Measurements from ENCODE around the gene PRDX1. TPM values are rescaled to one million over a fixed set of nuclear protein-coding genes. Genes with fewer than 3 reads are reported as not detected.

Gene PRDX1
- total and polyA plus RNA-seq, 2 of the 13 experiments (the other 11 are each of a cell fraction or from before 2014, with no cell fraction given), result 761 to 1,898 TPM

DNA sequence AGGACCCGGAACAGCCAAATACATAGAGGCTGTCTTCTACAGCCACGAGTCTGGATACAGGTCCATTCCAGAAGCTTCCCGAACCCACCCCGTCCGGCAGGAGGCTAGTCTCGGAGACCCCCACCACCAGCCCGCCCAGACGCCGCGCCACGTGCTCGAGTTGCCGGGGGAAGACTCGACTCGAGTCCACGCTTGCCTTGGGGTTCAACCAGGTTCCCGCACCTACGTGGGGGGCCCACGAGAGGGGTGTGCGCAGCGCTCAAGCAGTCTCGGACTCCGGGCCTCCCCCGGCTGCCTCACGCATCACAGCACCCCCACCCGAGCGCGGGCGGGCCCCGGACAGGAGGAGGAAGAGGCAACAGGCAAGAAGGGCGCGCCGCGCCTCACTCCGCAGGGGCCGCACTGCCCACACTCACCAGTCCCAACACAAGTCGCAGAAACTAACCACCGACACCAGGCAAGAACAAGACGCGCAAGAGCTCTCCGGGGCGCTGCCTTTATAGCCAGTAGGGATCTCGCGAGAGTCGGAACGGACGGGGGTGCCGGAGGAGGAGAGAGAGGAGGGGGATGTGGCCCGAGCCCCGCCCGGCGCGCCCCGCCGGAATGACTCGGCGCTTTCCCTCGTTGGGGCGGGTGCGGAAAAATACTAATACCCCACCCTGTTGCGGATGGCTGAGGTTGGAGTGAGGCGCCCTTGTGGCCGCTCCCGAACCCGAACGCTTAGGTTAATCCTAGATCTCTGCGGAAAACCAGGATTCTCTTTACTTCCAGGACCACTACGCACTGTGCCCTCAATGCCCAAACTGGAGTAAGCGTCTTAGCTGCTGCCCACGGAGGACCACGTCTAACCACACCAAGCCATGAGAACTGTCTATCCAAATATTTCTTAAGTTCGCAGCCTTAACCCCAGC lies at the start of gene PRDX1 (continued):
- TF ChIP-seq ZBTB40 (IDR thresholded peaks at IDR 0.05), result no peak
- TF ChIP-seq ZBTB40 (CRISPR knock-in tag; IDR thresholded peaks at IDR 0.05), result peak; percentile 91
- peak; percentile 97 for TF ChIP-seq ZNF431 (CRISPR knock-in tag; IDR thresholded peaks at IDR 0.05; ENCODE audit: borderline replicate concordance, low read depth)
- TF ChIP-seq BORCS8-MEF2B (CRISPR knock-in tag; IDR thresholded peaks at IDR 0.05), result peak; percentile 91
- peak; percentile 55 for TF ChIP-seq TAF15 (IDR thresholded peaks at IDR 0.05; ENCODE audit: low read depth, low read length, poor library complexity, severe bottlenecking)
- TF ChIP-seq ARID4A (CRISPR knock-in tag; IDR thresholded peaks at IDR 0.05; ENCODE audit: borderline replicate concordance), result peak; percentile 94
- peak; percentile 95 for TF ChIP-seq ZBTB44 (CRISPR knock-in tag; IDR thresholded peaks at IDR 0.05)
- TF ChIP-seq YY1 (IDR thresholded peaks at IDR 0.05; ENCODE audit: insufficient read depth, insufficient replicate concordance, low read depth, low read length), result peak; percentile 83
- TF ChIP-seq, protein P1, sequence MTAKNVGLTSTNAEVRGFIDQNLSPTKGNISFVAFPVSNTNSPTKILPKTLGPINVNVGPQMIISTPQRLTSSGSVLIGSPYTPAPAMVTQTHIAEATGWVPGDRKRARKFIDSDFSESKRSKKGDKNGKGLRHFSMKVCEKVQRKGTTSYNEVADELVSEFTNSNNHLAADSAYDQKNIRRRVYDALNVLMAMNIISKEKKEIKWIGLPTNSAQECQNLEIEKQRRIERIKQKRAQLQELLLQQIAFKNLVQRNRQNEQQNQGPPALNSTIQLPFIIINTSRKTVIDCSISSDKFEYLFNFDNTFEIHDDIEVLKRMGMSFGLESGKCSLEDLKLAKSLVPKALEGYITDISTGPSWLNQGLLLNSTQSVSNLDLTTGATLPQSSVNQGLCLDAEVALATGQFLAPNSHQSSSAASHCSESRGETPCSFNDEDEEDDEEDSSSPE (CRISPR knock-in tag; IDR thresholded peaks at IDR 0.05), result no peak; the same call in 1 of the 2 replicates
- peak; percentile 52; the same call in 1 of the 2 replicates for TF ChIP-seq ZNF616 (CRISPR knock-in tag; IDR thresholded peaks at IDR 0.05; ENCODE audit: low read depth)

Data from HepG2 (cell line).